ENCODE data around the gene MAP4K1. TPM values are rescaled to one million over a fixed set of nuclear protein-coding genes. Genes with fewer than 3 reads are reported as not detected.

Gene MAP4K1
- total and polyA plus RNA-seq, 2 of the 13 experiments (the other 11 are each of a cell fraction or from before 2014, with no cell fraction given), result 0.24 to 0.89 TPM

DNA sequence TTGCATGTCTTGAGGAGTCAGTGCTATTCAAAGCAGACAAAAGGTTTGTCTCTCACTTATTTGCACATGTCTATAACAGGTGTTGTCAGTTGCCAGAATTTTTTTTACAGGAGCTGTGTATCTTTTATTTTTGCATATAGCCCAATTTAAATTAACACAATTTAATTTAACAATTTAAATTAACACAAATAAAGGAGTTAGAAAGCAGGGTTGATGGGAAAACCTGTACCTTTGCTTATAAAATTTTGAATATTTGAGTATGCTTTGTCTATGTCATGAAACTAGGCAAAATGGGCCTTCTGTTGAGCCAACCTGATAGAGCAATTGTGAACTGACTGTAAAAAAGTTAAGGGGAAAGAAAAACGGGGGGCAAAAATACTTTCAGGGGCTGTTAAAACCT lies 78.0 kb downstream of the MAP4K1 start:
- Histone ChIP-seq H4K20me1 (ENCODE audit: insufficient read depth, low read length) (no peaks in the 10 kb centered on the region), H3K79me2 (ENCODE audit: insufficient read depth, low read length) (no peaks in the 10 kb centered on the region), H3K36me3 (replicated peaks in 1 of 2; ENCODE audit: control insufficient read depth in 1 of 2, insufficient read depth in 2 of 2, low read length in 2 of 2) (no peaks in the 10 kb centered on the region), H3K9me3 (ENCODE audit: low read length) (peaks cover 10% of the 10 kb centered on the region), H3K4me3 (replicated peaks in 1 of 3; ENCODE audit: insufficient read depth in 1 of 3, low read depth in 2 of 3, low read length in 3 of 3) (no peak overlapping the region), H3K9ac (ENCODE audit: insufficient read depth, low read depth, low read length) (no peak overlapping the region), H3K27me3 (ENCODE audit: control insufficient read depth in 1 of 2, insufficient read depth in 2 of 2, low read length in 2 of 2) (peaks cover 0 to 12% of the 10 kb centered on the region in 2 experiments; a peak in 2 of 5 replicates), H3K4me2 (ENCODE audit: low read depth, low read length) (no peak overlapping the region), H3K4me1 (ENCODE audit: insufficient read depth, low read length) (peaks cover 16% of the 10 kb centered on the region), H2AFZ (ENCODE audit: low read length) (no peak overlapping the region), H3K27ac (ENCODE audit: extremely low read length, insufficient read depth, low read length) (no peak overlapping the region)
- in situ Hi-C loops (cut with HindIII; ENCODE audit: extremely low pct_ligation_motif_present, low pct_unique_long_range_greater_than_20kb) (loop anchor here (10.0 kb wide), 1 partner anchor 95 kb away; no protein-coding TSS in a partner anchor), intact Hi-C loops (cut with micrococcal nuclease; ENCODE audit: unreplicated experiment) (no loop called here)
- no peak for ATAC-seq
- BruUV-seq (replicated peaks), result no TSS peak
- 0% methylated on average over 1 of the region's 1 CpG for WGBS (ENCODE audit: low lambda C conversion rate)
- ChIA-PET POLR2A (no interaction called here), CTCF (ENCODE audit: low intra/inter-chr PET ratio, low total read pairs) (no interaction called here)
- DNase-seq (ENCODE audit: low spot score), result no peak
- no peak for TF ChIP-seq PHF21A (CRISPR knock-in tag; IDR thresholded peaks at IDR 0.05)
- FAIRE-seq, result no peak

- DNase-seq (ENCODE audit: low spot score) (no peak), ATAC-seq (no peak), FAIRE-seq (no peak)
- 5% methylated on average over 6 of the region's 6 CpGs for WGBS (ENCODE audit: low lambda C conversion rate)
- Histone ChIP-seq H3K9me3 (ENCODE audit: low read length) (peaks cover 11% of the 10 kb centered on the region), H2AFZ (ENCODE audit: low read length) (no peak overlapping the region), H3K4me2 (ENCODE audit: low read depth, low read length) (no peak overlapping the region), H3K4me1 (ENCODE audit: insufficient read depth, low read length) (peaks cover 8% of the 10 kb centered on the region), H3K27ac (ENCODE audit: extremely low read length, insufficient read depth, low read length) (no peak overlapping the region), H4K20me1 (ENCODE audit: insufficient read depth, low read length) (no peaks in the 10 kb centered on the region), H3K4me3 (replicated peaks in 1 of 3; ENCODE audit: insufficient read depth in 1 of 3, low read depth in 2 of 3, low read length in 3 of 3) (no peak overlapping the region), H3K27me3 (ENCODE audit: control insufficient read depth in 1 of 2, insufficient read depth in 2 of 2, low read length in 2 of 2) (peaks cover 0 to 17% of the 10 kb centered on the region in 2 experiments; a peak in 2 of 5 replicates), H3K79me2 (ENCODE audit: insufficient read depth, low read length) (no peaks in the 10 kb centered on the region), H3K36me3 (replicated peaks in 1 of 2; ENCODE audit: control insufficient read depth in 1 of 2, insufficient read depth in 2 of 2, low read length in 2 of 2) (no peaks in the 10 kb centered on the region), H3K9ac (ENCODE audit: insufficient read depth, low read depth, low read length) (no peak overlapping the region)
- intact Hi-C loops (cut with micrococcal nuclease; ENCODE audit: unreplicated experiment), result no loop called here
- ChIA-PET POLR2A (no interaction called here), CTCF (ENCODE audit: low intra/inter-chr PET ratio, low total read pairs) (no interaction called here)
- TF ChIP-seq CENPT (CRISPR knock-in tag; IDR thresholded peaks at IDR 0.05; ENCODE audit: low read depth), result no peak
- no peak for TF ChIP-seq SMYD3 (CRISPR knock-in tag; IDR thresholded peaks at IDR 0.05)
- TF ChIP-seq ZNF317 (CRISPR knock-in tag; IDR thresholded peaks at IDR 0.05), result no peak
- no TSS peak for BruUV-seq (replicated peaks)
- in situ Hi-C loops (cut with HindIII; ENCODE audit: extremely low pct_ligation_motif_present, low pct_unique_long_range_greater_than_20kb), result no loop called here
Measured at GRCh38 chr19:38538793-38539528, 78.8 kb downstream of the MAP4K1 start.

Data from HepG2 (cell line).